ENCODE results near the gene PRKAG2.

PRKAG2 gene

GRCh38 chr7:151518105-151518946, 358.6 kb downstream of the PRKAG2 start:
- DNase-seq (ENCODE audit: low read depth, low spot score), result peak; percentile 24

- DNase-seq (ENCODE audit: low read depth, low spot score), result no peak
Observed at GRCh38 chr7:151517601-151518104, 359.3 kb downstream of the PRKAG2 start.

GRCh38 chr7:151515276-151515565, 361.7 kb downstream of the PRKAG2 start:
- no peak for DNase-seq (ENCODE audit: low read depth, low spot score)

GRCh38 chr7:151514461-151515275, 362.2 kb downstream of the PRKAG2 start:
- no peak for DNase-seq (ENCODE audit: low read depth, low spot score)

- DNase-seq (ENCODE audit: low read depth, low spot score), result no peak
Observed at GRCh38 chr7:151513133-151513532, 363.8 kb downstream of the PRKAG2 start.

- no peak for DNase-seq (ENCODE audit: low read depth, low spot score)
Observed at GRCh38 chr7:151512353-151512752, 364.6 kb downstream of the PRKAG2 start.

GRCh38 chr7:151511946-151512345, 365.0 kb downstream of the PRKAG2 start:
- DNase-seq (ENCODE audit: low read depth, low spot score), result no peak

GRCh38 chr7:151511270-151511669, 365.6 kb downstream of the PRKAG2 start:
- no peak for DNase-seq (ENCODE audit: low read depth, low spot score)

GRCh38 chr7:151509670-151510333, 367.1 kb downstream of the PRKAG2 start:
- DNase-seq (ENCODE audit: low read depth, low spot score), result no peak

GRCh38 chr7:151508991-151509390, 367.9 kb downstream of the PRKAG2 start:
- no peak for DNase-seq (ENCODE audit: low read depth, low spot score)

GRCh38 chr7:151507806-151508205, 369.1 kb downstream of the PRKAG2 start:
- no peak for DNase-seq (ENCODE audit: low read depth, low spot score)

- no peak for DNase-seq (ENCODE audit: low read depth, low spot score)
Observed at GRCh38 chr7:151506901-151507382, 370.0 kb downstream of the PRKAG2 start.
